ENCODE results near the gene PAIP2B. TPM values are rescaled to one million over a fixed set of nuclear protein-coding genes. Genes with fewer than 3 reads are reported as not detected.

The PAIP2B gene
- total RNA-seq, 2 experiments from 2014 or later = 3.0 to 6.9 TPM

DNA sequence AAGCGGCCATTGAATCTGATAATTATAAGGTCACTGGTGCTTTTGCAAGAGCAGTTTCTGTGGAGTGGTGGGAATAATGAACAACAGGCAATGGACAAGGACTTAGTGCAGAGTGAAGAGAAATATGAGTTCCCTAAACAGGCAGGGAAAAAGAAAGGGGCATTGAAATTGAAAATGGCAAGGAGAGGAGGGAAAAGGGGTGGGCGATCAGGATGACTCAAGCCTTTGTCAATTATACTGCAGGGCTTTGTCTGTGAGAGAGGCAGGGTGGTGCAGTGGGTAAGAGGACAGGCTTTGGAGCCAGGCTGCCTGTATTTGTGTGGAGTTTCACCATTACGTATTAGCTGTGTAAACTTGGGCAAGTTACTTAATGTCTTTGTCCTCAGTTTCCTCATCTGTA is 29.5 kb upstream of the PAIP2B start:
- Histone ChIP-seq H3K4me2 (ENCODE audit: low read length) (no peak overlapping the region), H4K20me1 (ENCODE audit: insufficient read depth, low read length) (no peaks in the 10 kb centered on the region), H3K9me3 (ENCODE audit: low read length) (no peaks in the 10 kb centered on the region), H2AFZ (ENCODE audit: low read length) (no peak overlapping the region), H3K27ac (ENCODE audit: low read depth, low read length, poor library complexity, severe bottlenecking) (no peak overlapping the region), H3K9me2 (ENCODE audit: insufficient read depth, low read length) (no peaks in the 10 kb centered on the region), H3K4me3 (ENCODE audit: low read depth, low read length, poor library complexity, severe bottlenecking) (no peak overlapping the region), H3K36me3 (ENCODE audit: insufficient read depth, low read length) (no peaks in the 10 kb centered on the region), H3K79me2 (ENCODE audit: insufficient read depth, low read depth, low read length) (no peaks in the 10 kb centered on the region), H3K4me1 (ENCODE audit: insufficient read depth, low read length, poor library complexity, severe bottlenecking) (no peaks in the 10 kb centered on the region)
- BruUV-seq (replicated peaks) = no TSS peak
- no peak for DNase-seq (ENCODE audit: low spot score)
- intact Hi-C loops (cut with micrococcal nuclease; ENCODE audit: unreplicated experiment) = no loop called here
- ChIA-PET POLR2A (no interaction called here), CTCF (ENCODE audit: unreplicated experiment) (no interaction called here)
- TF ChIP-seq EZH2phosphoT487 (IDR thresholded peaks at IDR 0.05; ENCODE audit: borderline replicate concordance, low read depth, low read length) = no peak
- TF ChIP-seq, protein P1, sequence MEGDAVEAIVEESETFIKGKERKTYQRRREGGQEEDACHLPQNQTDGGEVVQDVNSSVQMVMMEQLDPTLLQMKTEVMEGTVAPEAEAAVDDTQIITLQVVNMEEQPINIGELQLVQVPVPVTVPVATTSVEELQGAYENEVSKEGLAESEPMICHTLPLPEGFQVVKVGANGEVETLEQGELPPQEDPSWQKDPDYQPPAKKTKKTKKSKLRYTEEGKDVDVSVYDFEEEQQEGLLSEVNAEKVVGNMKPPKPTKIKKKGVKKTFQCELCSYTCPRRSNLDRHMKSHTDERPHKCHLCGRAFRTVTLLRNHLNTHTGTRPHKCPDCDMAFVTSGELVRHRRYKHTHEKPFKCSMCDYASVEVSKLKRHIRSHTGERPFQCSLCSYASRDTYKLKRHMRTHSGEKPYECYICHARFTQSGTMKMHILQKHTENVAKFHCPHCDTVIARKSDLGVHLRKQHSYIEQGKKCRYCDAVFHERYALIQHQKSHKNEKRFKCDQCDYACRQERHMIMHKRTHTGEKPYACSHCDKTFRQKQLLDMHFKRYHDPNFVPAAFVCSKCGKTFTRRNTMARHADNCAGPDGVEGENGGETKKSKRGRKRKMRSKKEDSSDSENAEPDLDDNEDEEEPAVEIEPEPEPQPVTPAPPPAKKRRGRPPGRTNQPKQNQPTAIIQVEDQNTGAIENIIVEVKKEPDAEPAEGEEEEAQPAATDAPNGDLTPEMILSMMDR (conservative IDR thresholded peaks at IDR 0.05; ENCODE audit: low read length) = no peak

DNA sequence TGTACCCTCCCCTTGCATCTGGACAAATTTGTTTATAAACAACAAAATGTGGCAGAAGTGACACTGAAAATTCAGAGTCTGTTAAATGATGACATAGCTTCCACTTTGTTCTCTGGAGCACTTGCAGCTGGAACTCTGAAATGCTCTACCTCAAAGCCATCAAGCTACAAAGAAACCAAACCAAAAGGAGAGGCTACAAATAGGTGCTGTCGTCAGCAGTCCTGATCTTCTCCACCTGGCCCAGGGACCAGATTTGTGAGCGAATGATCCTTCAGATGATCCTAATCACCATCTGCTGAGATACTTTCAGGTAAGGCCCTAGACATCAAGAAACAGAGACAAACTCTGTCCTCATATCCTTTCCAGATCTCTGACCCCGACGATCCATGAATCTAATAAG is 27.9 kb upstream of the PAIP2B start:
- Histone ChIP-seq H2AFZ (ENCODE audit: low read length) (no peak overlapping the region), H3K9me3 (ENCODE audit: low read length) (no peaks in the 10 kb centered on the region), H3K27ac (ENCODE audit: low read depth, low read length, poor library complexity, severe bottlenecking) (no peak overlapping the region), H3K9me2 (ENCODE audit: insufficient read depth, low read length) (no peaks in the 10 kb centered on the region), H3K79me2 (ENCODE audit: insufficient read depth, low read depth, low read length) (no peaks in the 10 kb centered on the region), H3K4me3 (ENCODE audit: low read depth, low read length, poor library complexity, severe bottlenecking) (no peak overlapping the region), H4K20me1 (ENCODE audit: insufficient read depth, low read length) (no peaks in the 10 kb centered on the region), H3K4me1 (ENCODE audit: insufficient read depth, low read length, poor library complexity, severe bottlenecking) (no peaks in the 10 kb centered on the region), H3K4me2 (ENCODE audit: low read length) (no peak overlapping the region), H3K36me3 (ENCODE audit: insufficient read depth, low read length) (no peaks in the 10 kb centered on the region)
- ChIA-PET POLR2A (interaction anchor here (0.6 to 0.7 kb wide), 4 partner anchors 12 to 1214 kb away, joined by 3 to 5 read pairs (median 4); no protein-coding TSS in a partner anchor), CTCF (ENCODE audit: unreplicated experiment) (no interaction called here)
- intact Hi-C loops (cut with micrococcal nuclease; ENCODE audit: unreplicated experiment) = no loop called here
- no TSS peak for BruUV-seq (replicated peaks)
- no peak for DNase-seq (ENCODE audit: low spot score)
- no peak for TF ChIP-seq EZH2phosphoT487 (IDR thresholded peaks at IDR 0.05; ENCODE audit: borderline replicate concordance, low read depth, low read length)
- TF ChIP-seq, protein P1 (conservative IDR thresholded peaks at IDR 0.05; ENCODE audit: low read length) = no peak

DNA sequence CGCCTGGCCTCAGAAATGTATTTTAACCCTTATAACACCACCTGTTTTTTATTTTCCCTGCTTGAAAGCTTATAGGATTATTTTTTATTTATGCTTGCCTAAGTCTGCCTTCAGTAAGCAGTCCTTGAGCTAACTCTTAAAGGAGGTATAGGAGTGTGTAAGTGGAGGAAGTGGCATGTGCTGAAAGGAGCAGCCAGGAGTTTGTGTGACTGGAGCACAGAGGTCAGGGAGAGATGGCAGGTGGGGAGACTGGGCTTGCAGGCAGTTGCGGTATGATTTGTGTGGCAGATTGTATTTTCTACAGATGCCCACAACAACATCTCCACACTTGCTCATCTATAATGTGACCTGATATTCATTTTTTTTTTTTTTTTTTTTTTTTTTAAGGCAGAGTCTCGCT is 27.2 kb upstream of the PAIP2B start:
- Histone ChIP-seq H3K9me3 (ENCODE audit: low read length) (no peaks in the 10 kb centered on the region), H2AFZ (ENCODE audit: low read length) (no peak overlapping the region), H3K79me2 (ENCODE audit: insufficient read depth, low read depth, low read length) (no peaks in the 10 kb centered on the region), H3K36me3 (ENCODE audit: insufficient read depth, low read length) (no peaks in the 10 kb centered on the region), H3K27ac (ENCODE audit: low read depth, low read length, poor library complexity, severe bottlenecking) (no peak overlapping the region), H3K4me2 (ENCODE audit: low read length) (no peak overlapping the region), H3K4me1 (ENCODE audit: insufficient read depth, low read length, poor library complexity, severe bottlenecking) (no peaks in the 10 kb centered on the region), H4K20me1 (ENCODE audit: insufficient read depth, low read length) (no peaks in the 10 kb centered on the region), H3K4me3 (ENCODE audit: low read depth, low read length, poor library complexity, severe bottlenecking) (no peak overlapping the region), H3K9me2 (ENCODE audit: insufficient read depth, low read length) (no peaks in the 10 kb centered on the region)
- intact Hi-C loops (cut with micrococcal nuclease; ENCODE audit: unreplicated experiment) = no loop called here
- TF ChIP-seq, protein P1 (conservative IDR thresholded peaks at IDR 0.05; ENCODE audit: low read length) = no peak
- TF ChIP-seq EZH2phosphoT487 (IDR thresholded peaks at IDR 0.05; ENCODE audit: borderline replicate concordance, low read depth, low read length) = no peak
- POLR2A ChIA-PET = interaction anchor here (0.6 to 0.7 kb wide), 2 partner anchors 11 to 1214 kb away, joined by 4 to 5 read pairs; no protein-coding TSS in a partner anchor
- DNase-seq (ENCODE audit: low spot score) = no peak
- no TSS peak for BruUV-seq (replicated peaks)
- CTCF ChIA-PET (ENCODE audit: unreplicated experiment) = no interaction called here
